ENCODE measurements around the gene FNIP2.
A peak's percentile ranks its signal among the peaks of the same experiment; 100 is the strongest.
"Not testable (repeated sequence)": the region's sequence is repeated elsewhere in the genome, so short reads cannot be mapped to it uniquely, and the experiment has no call there.

The FNIP2 gene

GRCh38 chr4:158895797-158896576 lies 127.2 kb downstream of the FNIP2 start:
- no peak overlapping the region for H2AFZ ChIP-seq (ENCODE audit: low read depth)
- no peaks in the 10 kb centered on the region for H3K79me2 ChIP-seq (ENCODE audit: insufficient read depth, low read depth)
- H4K20me1 ChIP-seq (ENCODE audit: insufficient read depth), result no peaks in the 10 kb centered on the region
- H3K27me3 ChIP-seq (ENCODE audit: insufficient read depth, low read depth), result no peaks in the 10 kb centered on the region
- H3K4me1 ChIP-seq (ENCODE audit: low read depth, poor library complexity, severe bottlenecking), result peaks cover 8% of the 10 kb centered on the region
- no peak overlapping the region for H3K27ac ChIP-seq
- H3K36me3 ChIP-seq (ENCODE audit: insufficient read depth), result no peaks in the 10 kb centered on the region
- H3K4me2 ChIP-seq, result no peak overlapping the region
- TF ChIP-seq CTCF (conservative IDR thresholded peaks at IDR 0.05; ENCODE audit: low read depth, low read length), result no peak
- H3K4me3 ChIP-seq (IDR thresholded peaks at IDR 0.05; ENCODE audit: insufficient read depth, low read depth, low read length), result no peak overlapping the region
- no peak overlapping the region for H3K9ac ChIP-seq

- not testable (repeated sequence) for H4K20me1 ChIP-seq (ENCODE audit: insufficient read depth); H2AFZ ChIP-seq (ENCODE audit: low read depth); H3K36me3 ChIP-seq (ENCODE audit: insufficient read depth); H3K27me3 ChIP-seq (ENCODE audit: insufficient read depth, low read depth); H3K4me1 ChIP-seq (ENCODE audit: low read depth, poor library complexity, severe bottlenecking); H3K4me3 ChIP-seq (IDR thresholded peaks at IDR 0.05; ENCODE audit: insufficient read depth, low read depth, low read length); H3K27ac ChIP-seq; H3K79me2 ChIP-seq (ENCODE audit: insufficient read depth, low read depth); H3K9ac ChIP-seq; H3K4me2 ChIP-seq
Measured at GRCh38 chr4:158896577-158897238, 127.9 kb downstream of the FNIP2 start.

GRCh38 chr4:158900408-158900807 lies 131.6 kb downstream of the FNIP2 start:
- not testable (repeated sequence) for H3K36me3 ChIP-seq (ENCODE audit: insufficient read depth); H4K20me1 ChIP-seq (ENCODE audit: insufficient read depth)

GRCh38 chr4:158902280-158903078 lies 133.7 kb downstream of the FNIP2 start:
- not testable (repeated sequence) for H4K20me1 ChIP-seq (ENCODE audit: insufficient read depth); H3K4me3 ChIP-seq (IDR thresholded peaks at IDR 0.05; ENCODE audit: insufficient read depth, low read depth, low read length); H3K79me2 ChIP-seq (ENCODE audit: insufficient read depth, low read depth); H3K27me3 ChIP-seq (ENCODE audit: insufficient read depth, low read depth); H3K36me3 ChIP-seq (ENCODE audit: insufficient read depth)
- Histone ChIP-seq H3K4me1 (ENCODE audit: low read depth, poor library complexity, severe bottlenecking) (peaks cover 61% of the 10 kb centered on the region), H3K4me2 (peak overlapping the region; percentile 63), H3K27ac (peak overlapping the region; percentile 37; the same call in 1 of the 2 replicates), H2AFZ (ENCODE audit: low read depth) (peak overlapping the region; percentile 4; the same call in 1 of the 2 replicates), H3K9ac (peak overlapping the region; percentile 10; the same call in 1 of the 2 replicates)

More at GRCh38 chr4:158900408-158900807, 131.6 kb downstream of the FNIP2 start:
- H3K4me2 ChIP-seq; H3K27me3 ChIP-seq (ENCODE audit: insufficient read depth, low read depth); H3K79me2 ChIP-seq (ENCODE audit: insufficient read depth, low read depth); H3K27ac ChIP-seq; H2AFZ ChIP-seq (ENCODE audit: low read depth); H3K4me3 ChIP-seq (IDR thresholded peaks at IDR 0.05; ENCODE audit: insufficient read depth, low read depth, low read length); H3K9ac ChIP-seq: not testable (repeated sequence)
- H3K4me1 ChIP-seq (ENCODE audit: low read depth, poor library complexity, severe bottlenecking), result peaks cover 46% of the 10 kb centered on the region

- Histone ChIP-seq H3K4me2 (peak overlapping the region; percentile 63), H3K79me2 (ENCODE audit: insufficient read depth, low read depth) (no peaks in the 10 kb centered on the region), H3K4me1 (ENCODE audit: low read depth, poor library complexity, severe bottlenecking) (peaks cover 61% of the 10 kb centered on the region), H3K4me3 (IDR thresholded peaks at IDR 0.05; ENCODE audit: insufficient read depth, low read depth, low read length) (no peak overlapping the region), H3K36me3 (ENCODE audit: insufficient read depth) (no peaks in the 10 kb centered on the region), H2AFZ (ENCODE audit: low read depth) (peak overlapping the region; percentile 4; the same call in 1 of the 2 replicates), H3K27me3 (ENCODE audit: insufficient read depth, low read depth) (no peaks in the 10 kb centered on the region), H3K9ac (peak overlapping the region; percentile 10; the same call in 1 of the 2 replicates), H3K27ac (peak overlapping the region; percentile 37; the same call in 1 of the 2 replicates), H4K20me1 (ENCODE audit: insufficient read depth) (no peaks in the 10 kb centered on the region)
- no peak for TF ChIP-seq CTCF (conservative IDR thresholded peaks at IDR 0.05; ENCODE audit: low read depth, low read length)
Measured at GRCh38 chr4:158903079-158903456, 134.2 kb downstream of the FNIP2 start.

All from KMS-11 (cell line).